ENCODE measurements around the gene C1S.

Gene C1S

DNA sequence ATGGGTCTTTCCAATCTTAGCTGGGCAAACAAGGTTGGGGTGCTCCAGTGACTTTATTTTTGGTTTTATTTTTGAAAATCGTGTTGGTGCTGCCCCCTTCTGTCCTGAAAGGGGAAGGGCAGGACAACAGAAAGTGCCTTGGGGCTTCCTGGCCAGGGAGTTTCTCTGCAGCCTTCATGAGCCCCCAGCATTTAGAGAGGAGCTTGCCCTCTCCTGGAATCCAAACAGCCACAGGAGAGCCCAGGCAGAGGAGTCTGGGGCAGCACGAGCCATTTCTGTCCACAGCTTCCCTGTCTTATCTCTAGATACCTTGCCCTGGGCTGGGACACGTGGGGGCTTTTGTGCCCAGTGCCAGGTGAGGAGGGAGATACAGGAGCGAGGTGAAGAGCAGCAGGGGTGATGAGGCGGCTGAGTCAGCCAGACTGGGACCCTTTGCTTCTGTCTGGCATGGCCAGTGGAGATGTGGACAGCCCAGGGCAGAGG is 52.9 kb downstream of the C1S start:
- Histone ChIP-seq H3K4me1 (ENCODE audit: insufficient read depth, low read length, poor library complexity, severe bottlenecking) (peaks cover 13% of the 10 kb centered on the region), H3K79me2 (ENCODE audit: insufficient read depth, low read length) (peaks cover 19% of the 10 kb centered on the region), H3K4me2 (ENCODE audit: low read depth, low read length, poor library complexity, severe bottlenecking) (peak overlapping the region; percentile 55), H3F3A (ENCODE audit: low read depth) (no peaks in the 10 kb centered on the region), H3K9me2 (replicated peaks; ENCODE audit: low read depth, low read length) (no peaks in the 10 kb centered on the region), H3K27me3 (ENCODE audit: insufficient read depth, low read length, poor library complexity, severe bottlenecking) (no peaks in the 10 kb centered on the region), H3K9ac (ENCODE audit: low read depth, low read length, poor library complexity, severe bottlenecking) (no peak overlapping the region), H3K36me3 (ENCODE audit: insufficient read depth, low read length) (no peaks in the 10 kb centered on the region; the same call in 1 of the 2 replicates), H3K4me3 (ENCODE audit: low read length, poor library complexity, severe bottlenecking) (peak overlapping the region; percentile 19), H2AFZ (ENCODE audit: low read length) (no peak overlapping the region), H4K20me1 (ENCODE audit: insufficient read depth, low read length, poor library complexity, severe bottlenecking) (peaks cover 11% of the 10 kb centered on the region), H3K9me3 (ENCODE audit: insufficient read depth, low read depth, low read length) (no peaks in the 10 kb centered on the region)
- TF ChIP-seq, protein P1, sequence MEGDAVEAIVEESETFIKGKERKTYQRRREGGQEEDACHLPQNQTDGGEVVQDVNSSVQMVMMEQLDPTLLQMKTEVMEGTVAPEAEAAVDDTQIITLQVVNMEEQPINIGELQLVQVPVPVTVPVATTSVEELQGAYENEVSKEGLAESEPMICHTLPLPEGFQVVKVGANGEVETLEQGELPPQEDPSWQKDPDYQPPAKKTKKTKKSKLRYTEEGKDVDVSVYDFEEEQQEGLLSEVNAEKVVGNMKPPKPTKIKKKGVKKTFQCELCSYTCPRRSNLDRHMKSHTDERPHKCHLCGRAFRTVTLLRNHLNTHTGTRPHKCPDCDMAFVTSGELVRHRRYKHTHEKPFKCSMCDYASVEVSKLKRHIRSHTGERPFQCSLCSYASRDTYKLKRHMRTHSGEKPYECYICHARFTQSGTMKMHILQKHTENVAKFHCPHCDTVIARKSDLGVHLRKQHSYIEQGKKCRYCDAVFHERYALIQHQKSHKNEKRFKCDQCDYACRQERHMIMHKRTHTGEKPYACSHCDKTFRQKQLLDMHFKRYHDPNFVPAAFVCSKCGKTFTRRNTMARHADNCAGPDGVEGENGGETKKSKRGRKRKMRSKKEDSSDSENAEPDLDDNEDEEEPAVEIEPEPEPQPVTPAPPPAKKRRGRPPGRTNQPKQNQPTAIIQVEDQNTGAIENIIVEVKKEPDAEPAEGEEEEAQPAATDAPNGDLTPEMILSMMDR (conservative IDR thresholded peaks at IDR 0.05; ENCODE audit: low read length) = peak; percentile 87
- TF ChIP-seq EZH2phosphoT487 (IDR thresholded peaks at IDR 0.05; ENCODE audit: borderline replicate concordance) = no peak

GRCh38 chr12:7114008-7114407 is 53.5 kb downstream of the C1S start:
- H3K79me2 ChIP-seq (ENCODE audit: insufficient read depth, low read length) = peaks cover 16% of the 10 kb centered on the region
- no peaks in the 10 kb centered on the region for H3K9me2 ChIP-seq (replicated peaks; ENCODE audit: low read depth, low read length)
- H3F3A ChIP-seq (ENCODE audit: low read depth) = no peaks in the 10 kb centered on the region
- H4K20me1 ChIP-seq (ENCODE audit: insufficient read depth, low read length, poor library complexity, severe bottlenecking) = peaks cover 11% of the 10 kb centered on the region
- H3K4me2 ChIP-seq (ENCODE audit: low read depth, low read length, poor library complexity, severe bottlenecking) = no peak overlapping the region
- no peaks in the 10 kb centered on the region for H3K9me3 ChIP-seq (ENCODE audit: insufficient read depth, low read depth, low read length)
- TF ChIP-seq, protein P1 (conservative IDR thresholded peaks at IDR 0.05; ENCODE audit: low read length) = no peak
- TF ChIP-seq EZH2phosphoT487 (IDR thresholded peaks at IDR 0.05; ENCODE audit: borderline replicate concordance) = no peak
- H2AFZ ChIP-seq (ENCODE audit: low read length) = no peak overlapping the region
- H3K4me3 ChIP-seq (ENCODE audit: low read length, poor library complexity, severe bottlenecking) = no peak overlapping the region
- H3K36me3 ChIP-seq (ENCODE audit: insufficient read depth, low read length) = no peaks in the 10 kb centered on the region; the same call in 1 of the 2 replicates
- no peak overlapping the region for H3K9ac ChIP-seq (ENCODE audit: low read depth, low read length, poor library complexity, severe bottlenecking)
- no peaks in the 10 kb centered on the region for H3K27me3 ChIP-seq (ENCODE audit: insufficient read depth, low read length, poor library complexity, severe bottlenecking)
- peaks cover 13% of the 10 kb centered on the region for H3K4me1 ChIP-seq (ENCODE audit: insufficient read depth, low read length, poor library complexity, severe bottlenecking)

- Histone ChIP-seq H3K4me2 (ENCODE audit: low read depth, low read length, poor library complexity, severe bottlenecking) (no peak overlapping the region), H3K9me2 (replicated peaks; ENCODE audit: low read depth, low read length) (no peaks in the 10 kb centered on the region), H3K27me3 (ENCODE audit: insufficient read depth, low read length, poor library complexity, severe bottlenecking) (no peaks in the 10 kb centered on the region), H3K36me3 (ENCODE audit: insufficient read depth, low read length) (no peaks in the 10 kb centered on the region; the same call in 1 of the 2 replicates), H3F3A (ENCODE audit: low read depth) (no peaks in the 10 kb centered on the region), H3K9me3 (ENCODE audit: insufficient read depth, low read depth, low read length) (no peaks in the 10 kb centered on the region), H2AFZ (ENCODE audit: low read length) (no peak overlapping the region), H3K9ac (ENCODE audit: low read depth, low read length, poor library complexity, severe bottlenecking) (no peak overlapping the region), H3K4me1 (ENCODE audit: insufficient read depth, low read length, poor library complexity, severe bottlenecking) (peaks cover 7% of the 10 kb centered on the region), H3K4me3 (ENCODE audit: low read length, poor library complexity, severe bottlenecking) (no peak overlapping the region), H4K20me1 (ENCODE audit: insufficient read depth, low read length, poor library complexity, severe bottlenecking) (peaks cover 4% of the 10 kb centered on the region), H3K79me2 (ENCODE audit: insufficient read depth, low read length) (peaks cover 9% of the 10 kb centered on the region)
- TF ChIP-seq, protein P1 (conservative IDR thresholded peaks at IDR 0.05; ENCODE audit: low read length) = no peak
- TF ChIP-seq EZH2phosphoT487 (IDR thresholded peaks at IDR 0.05; ENCODE audit: borderline replicate concordance) = no peak
Observed at GRCh38 chr12:7114851-7115250, 54.3 kb downstream of the C1S start.

Measured in Loucy (cell line).